ENCODE results near the gene TMPRSS3.

GRCh38 chr21:42367367-42368165 lies 28.3 kb downstream of the TMPRSS3 start:
- TF ChIP-seq CTCF (IDR thresholded peaks at IDR 0.05) (no peak), POLR2A (IDR thresholded peaks at IDR 0.05; ENCODE audit: low read depth) (no peak)
